HS-5 (cell line): ENCODE data around the gene FOXK2.
A peak's percentile ranks its signal among the peaks of the same experiment; 100 is the strongest.

Source experiments
- DNase-seq: peaks from one replicate; pipeline ENCODE4 v3.0.0-alpha.2; 2012; ENCODE audit warnings: low read depth

Gene FOXK2

GRCh38 chr17:82644148-82644547, 124.6 kb downstream of the FOXK2 start:
- no peak for DNase-seq

GRCh38 chr17:82645516-82645915, 126.0 kb downstream of the FOXK2 start:
- no peak for DNase-seq

- no peak for DNase-seq
Measured at GRCh38 chr17:82647593-82648164, 128.1 kb downstream of the FOXK2 start.

- DNase-seq, result peak; percentile 73
Measured at GRCh38 chr17:82648165-82648668, 128.7 kb downstream of the FOXK2 start, which contains the start of gene WDR45B. Gene WDR45B, minus strand, starts transcription at chr17:82648444. Its CDS starts 104 bp downstream, at chr17:82648340.

- no peak for DNase-seq
Measured at GRCh38 chr17:82648742-82649331, 129.3 kb downstream of the FOXK2 start.

- no peak for DNase-seq
Measured at GRCh38 chr17:82649501-82650261, 130.1 kb downstream of the FOXK2 start.

GRCh38 chr17:82650723-82651122, 131.2 kb downstream of the FOXK2 start:
- DNase-seq, result no peak

GRCh38 chr17:82653651-82654528, 134.4 kb downstream of the FOXK2 start:
- DNase-seq, result no peak
